PFSK-1 (cell line): ENCODE results near the gene MNX1.

Source experiments
- FOXP2 ChIP-seq: optimal IDR thresholded peaks from 2 replicates; pipeline ENCODE3; 2011; ENCODE audit warnings: borderline replicate concordance, control low read depth, inconsistent platforms; ENCODE audit not compliant: insufficient read depth; ENCODE audit errors: extremely low read length, extremely low read depth
- POLR2AphosphoS5 ChIP-seq: IDR thresholded peaks from 2 replicates; pipeline ENCODE4 v1.6.1; 2012; ENCODE audit warnings: low read depth, mild to moderate bottlenecking, control low read depth, low read length, moderate library complexity
- SIN3A ChIP-seq: IDR thresholded peaks from 2 replicates; pipeline ENCODE4 v1.6.1; 2012; ENCODE audit warnings: mild to moderate bottlenecking, low read length, moderate library complexity, borderline replicate concordance; ENCODE audit not compliant: insufficient read depth
- TAF1 ChIP-seq: IDR thresholded peaks from 2 replicates; pipeline ENCODE4 v1.6.1; 2012; ENCODE audit warnings: low read length, control low read depth, borderline replicate concordance; ENCODE audit not compliant: insufficient read depth
- TF ChIP-seq, protein P1 (sequence below), 2 experiments: IDR thresholded peaks; 2 replicates each; pipeline versions ENCODE4 v1.6.1 to v1.8.0; 2011 to 2012; ENCODE audit warnings: low read depth in 2 of 2, low read length in 2 of 2, control low read depth in 1 of 2, inconsistent platforms in 1 of 2, mild to moderate bottlenecking in 1 of 2, moderate library complexity in 1 of 2; ENCODE audit not compliant: insufficient read depth in 1 of 2

The MNX1 gene

DNA sequence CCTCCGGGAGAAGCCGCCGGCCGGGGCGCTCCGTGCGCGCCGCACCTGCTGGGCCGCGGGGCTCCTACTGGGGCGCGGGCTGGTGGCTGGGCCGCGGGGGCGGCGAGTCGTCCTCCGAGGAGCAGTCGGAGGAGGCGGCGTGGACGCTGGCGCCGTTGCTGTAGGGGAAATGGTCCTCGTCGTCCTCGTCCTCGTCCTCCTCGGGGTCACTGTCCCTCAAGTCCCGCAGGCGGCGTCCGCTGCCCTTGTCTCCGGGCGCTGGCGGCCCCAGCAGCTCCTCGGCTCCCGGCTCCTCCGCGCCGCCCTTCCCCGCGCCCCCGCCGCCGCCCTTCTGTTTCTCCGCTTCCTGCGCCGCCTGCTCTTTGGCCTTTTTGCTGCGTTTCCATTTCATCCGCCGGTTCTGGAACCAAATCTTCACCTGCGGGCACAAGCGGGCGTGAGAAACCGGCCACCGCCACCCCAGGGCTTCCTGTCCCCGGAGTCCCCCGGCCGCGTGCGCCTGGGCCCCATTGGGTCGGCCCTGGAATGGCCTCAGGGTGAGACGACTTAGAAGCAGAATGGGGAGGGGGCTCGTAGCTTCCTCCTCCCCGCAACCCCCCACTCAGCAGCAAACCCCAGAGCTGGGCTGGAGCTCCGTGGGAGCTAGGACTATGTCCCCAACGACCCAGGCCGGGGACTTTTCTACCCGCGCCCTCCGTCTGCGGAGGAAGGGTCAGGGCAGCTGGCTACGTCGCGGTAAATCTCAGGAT lies 4.8 kb downstream of the MNX1 start:
- TF ChIP-seq POLR2AphosphoS5 (no peak), TAF1 (no peak), FOXP2 (no peak), SIN3A (no peak)
- TF ChIP-seq, protein P1, sequence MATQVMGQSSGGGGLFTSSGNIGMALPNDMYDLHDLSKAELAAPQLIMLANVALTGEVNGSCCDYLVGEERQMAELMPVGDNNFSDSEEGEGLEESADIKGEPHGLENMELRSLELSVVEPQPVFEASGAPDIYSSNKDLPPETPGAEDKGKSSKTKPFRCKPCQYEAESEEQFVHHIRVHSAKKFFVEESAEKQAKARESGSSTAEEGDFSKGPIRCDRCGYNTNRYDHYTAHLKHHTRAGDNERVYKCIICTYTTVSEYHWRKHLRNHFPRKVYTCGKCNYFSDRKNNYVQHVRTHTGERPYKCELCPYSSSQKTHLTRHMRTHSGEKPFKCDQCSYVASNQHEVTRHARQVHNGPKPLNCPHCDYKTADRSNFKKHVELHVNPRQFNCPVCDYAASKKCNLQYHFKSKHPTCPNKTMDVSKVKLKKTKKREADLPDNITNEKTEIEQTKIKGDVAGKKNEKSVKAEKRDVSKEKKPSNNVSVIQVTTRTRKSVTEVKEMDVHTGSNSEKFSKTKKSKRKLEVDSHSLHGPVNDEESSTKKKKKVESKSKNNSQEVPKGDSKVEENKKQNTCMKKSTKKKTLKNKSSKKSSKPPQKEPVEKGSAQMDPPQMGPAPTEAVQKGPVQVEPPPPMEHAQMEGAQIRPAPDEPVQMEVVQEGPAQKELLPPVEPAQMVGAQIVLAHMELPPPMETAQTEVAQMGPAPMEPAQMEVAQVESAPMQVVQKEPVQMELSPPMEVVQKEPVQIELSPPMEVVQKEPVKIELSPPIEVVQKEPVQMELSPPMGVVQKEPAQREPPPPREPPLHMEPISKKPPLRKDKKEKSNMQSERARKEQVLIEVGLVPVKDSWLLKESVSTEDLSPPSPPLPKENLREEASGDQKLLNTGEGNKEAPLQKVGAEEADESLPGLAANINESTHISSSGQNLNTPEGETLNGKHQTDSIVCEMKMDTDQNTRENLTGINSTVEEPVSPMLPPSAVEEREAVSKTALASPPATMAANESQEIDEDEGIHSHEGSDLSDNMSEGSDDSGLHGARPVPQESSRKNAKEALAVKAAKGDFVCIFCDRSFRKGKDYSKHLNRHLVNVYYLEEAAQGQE (IDR thresholded peaks at IDR 0.05; ENCODE audit: insufficient read depth in 1 of 2, low read depth in 2 of 2, low read length in 2 of 2) = no peak

GRCh38 chr7:157004521-157005455 lies 5.7 kb downstream of the MNX1 start:
- no peak for TF ChIP-seq TAF1
- TF ChIP-seq, protein P1 (IDR thresholded peaks at IDR 0.05; ENCODE audit: insufficient read depth in 1 of 2, low read depth in 2 of 2, low read length in 2 of 2) = no peak
- TF ChIP-seq FOXP2 = no peak
- TF ChIP-seq POLR2AphosphoS5 = no peak
- TF ChIP-seq SIN3A = no peak

GRCh38 chr7:157003756-157004520 lies 6.5 kb downstream of the MNX1 start:
- TF ChIP-seq POLR2AphosphoS5 = no peak
- TF ChIP-seq, protein P1 (IDR thresholded peaks at IDR 0.05; ENCODE audit: insufficient read depth in 1 of 2, low read depth in 2 of 2, low read length in 2 of 2) = no peak
- TF ChIP-seq TAF1 = no peak
- no peak for TF ChIP-seq FOXP2
- TF ChIP-seq SIN3A = no peak

DNA sequence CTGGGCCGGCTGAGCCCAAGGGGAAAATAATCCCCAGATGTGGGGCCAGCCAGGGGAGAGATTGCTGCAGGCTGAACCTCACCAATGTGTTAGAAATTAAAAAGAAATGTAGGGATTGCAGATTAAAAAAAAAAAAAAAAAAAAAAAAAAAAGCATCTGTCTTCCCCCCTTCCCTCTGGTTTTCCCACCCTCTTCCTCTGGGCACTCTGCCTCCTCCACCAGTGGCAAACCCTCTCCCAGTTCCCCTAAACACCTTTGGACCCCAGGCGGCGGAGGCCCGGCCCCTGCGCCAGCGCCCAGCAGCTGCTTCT lies 7.1 kb downstream of the MNX1 start:
- TF ChIP-seq SIN3A (no peak), TAF1 (no peak), POLR2AphosphoS5 (no peak), FOXP2 (no peak)
- TF ChIP-seq, protein P1 (IDR thresholded peaks at IDR 0.05; ENCODE audit: insufficient read depth in 1 of 2, low read depth in 2 of 2, low read length in 2 of 2) = no peak
